ENCODE measurements around the gene SNRK. TPM values are rescaled to one million over a fixed set of nuclear protein-coding genes. Genes with fewer than 3 reads are reported as not detected.

SNRK gene, protein sequence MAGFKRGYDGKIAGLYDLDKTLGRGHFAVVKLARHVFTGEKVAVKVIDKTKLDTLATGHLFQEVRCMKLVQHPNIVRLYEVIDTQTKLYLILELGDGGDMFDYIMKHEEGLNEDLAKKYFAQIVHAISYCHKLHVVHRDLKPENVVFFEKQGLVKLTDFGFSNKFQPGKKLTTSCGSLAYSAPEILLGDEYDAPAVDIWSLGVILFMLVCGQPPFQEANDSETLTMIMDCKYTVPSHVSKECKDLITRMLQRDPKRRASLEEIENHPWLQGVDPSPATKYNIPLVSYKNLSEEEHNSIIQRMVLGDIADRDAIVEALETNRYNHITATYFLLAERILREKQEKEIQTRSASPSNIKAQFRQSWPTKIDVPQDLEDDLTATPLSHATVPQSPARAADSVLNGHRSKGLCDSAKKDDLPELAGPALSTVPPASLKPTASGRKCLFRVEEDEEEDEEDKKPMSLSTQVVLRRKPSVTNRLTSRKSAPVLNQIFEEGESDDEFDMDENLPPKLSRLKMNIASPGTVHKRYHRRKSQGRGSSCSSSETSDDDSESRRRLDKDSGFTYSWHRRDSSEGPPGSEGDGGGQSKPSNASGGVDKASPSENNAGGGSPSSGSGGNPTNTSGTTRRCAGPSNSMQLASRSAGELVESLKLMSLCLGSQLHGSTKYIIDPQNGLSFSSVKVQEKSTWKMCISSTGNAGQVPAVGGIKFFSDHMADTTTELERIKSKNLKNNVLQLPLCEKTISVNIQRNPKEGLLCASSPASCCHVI
- total RNA-seq = 20.3 and 21.2 TPM in 2 replicates

GRCh38 chr3:43286115-43286840 lies at the start of gene SNRK:
SNRK (plus strand) TSS chr3:43286540; CDS start chr3:43303204, 16,664 bp downstream.
- peak within 1 kb of the TSS; percentile 90 for H3K4me3 ChIP-seq (ENCODE audit: low read depth, low read length)
- TF ChIP-seq, protein P1, sequence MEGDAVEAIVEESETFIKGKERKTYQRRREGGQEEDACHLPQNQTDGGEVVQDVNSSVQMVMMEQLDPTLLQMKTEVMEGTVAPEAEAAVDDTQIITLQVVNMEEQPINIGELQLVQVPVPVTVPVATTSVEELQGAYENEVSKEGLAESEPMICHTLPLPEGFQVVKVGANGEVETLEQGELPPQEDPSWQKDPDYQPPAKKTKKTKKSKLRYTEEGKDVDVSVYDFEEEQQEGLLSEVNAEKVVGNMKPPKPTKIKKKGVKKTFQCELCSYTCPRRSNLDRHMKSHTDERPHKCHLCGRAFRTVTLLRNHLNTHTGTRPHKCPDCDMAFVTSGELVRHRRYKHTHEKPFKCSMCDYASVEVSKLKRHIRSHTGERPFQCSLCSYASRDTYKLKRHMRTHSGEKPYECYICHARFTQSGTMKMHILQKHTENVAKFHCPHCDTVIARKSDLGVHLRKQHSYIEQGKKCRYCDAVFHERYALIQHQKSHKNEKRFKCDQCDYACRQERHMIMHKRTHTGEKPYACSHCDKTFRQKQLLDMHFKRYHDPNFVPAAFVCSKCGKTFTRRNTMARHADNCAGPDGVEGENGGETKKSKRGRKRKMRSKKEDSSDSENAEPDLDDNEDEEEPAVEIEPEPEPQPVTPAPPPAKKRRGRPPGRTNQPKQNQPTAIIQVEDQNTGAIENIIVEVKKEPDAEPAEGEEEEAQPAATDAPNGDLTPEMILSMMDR (IDR thresholded peaks at IDR 0.05; ENCODE audit: insufficient read depth, low read depth, low read length) = peak; percentile 36
- DNase-seq (ENCODE audit: low read depth) = peak; percentile 82

DNA sequence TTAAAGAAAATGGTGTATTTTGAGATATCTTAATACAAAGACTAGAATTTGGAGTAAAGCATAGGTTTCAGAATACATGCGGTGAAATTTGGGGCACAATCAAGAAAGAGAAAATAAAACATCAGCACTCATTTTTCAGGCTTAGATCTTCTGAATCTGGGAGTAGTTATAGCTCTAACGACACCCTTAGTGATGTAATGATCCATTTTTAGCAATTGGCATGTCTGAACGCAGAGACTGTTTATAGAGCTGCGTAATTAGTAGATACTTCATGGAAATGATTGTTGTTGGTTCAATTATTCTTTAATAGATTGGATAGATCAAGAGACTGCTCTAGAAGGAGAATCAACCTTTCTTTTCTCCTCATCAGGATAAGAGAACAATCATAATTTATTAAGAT lies 47.5 kb upstream of the SNRK start:
- DNase-seq (ENCODE audit: low read depth) = no peak
- TF ChIP-seq, protein P1 (IDR thresholded peaks at IDR 0.05; ENCODE audit: insufficient read depth, low read depth, low read length) = no peak
- H3K4me3 ChIP-seq (ENCODE audit: low read depth, low read length) = no peak overlapping the region

DNA sequence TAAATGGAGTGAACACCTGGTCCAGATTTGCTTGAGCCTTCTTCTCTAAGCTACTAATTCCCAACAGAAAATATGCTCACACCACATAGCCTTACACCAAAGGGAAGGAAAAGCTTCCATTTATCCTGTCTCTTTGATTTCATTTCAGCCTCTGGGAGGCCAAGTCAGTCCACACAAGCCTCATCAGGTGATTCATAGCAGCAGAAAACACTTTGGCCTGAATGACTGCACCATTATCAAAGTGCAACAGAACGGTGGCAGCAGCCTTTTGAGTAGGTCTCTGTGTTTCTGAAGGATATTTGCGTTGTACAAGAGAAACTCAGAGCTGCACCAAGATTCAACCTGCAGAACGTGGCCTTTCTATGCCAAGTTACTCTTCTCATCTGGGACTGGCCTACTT lies 46.6 kb upstream of the SNRK start:
- TF ChIP-seq, protein P1 (IDR thresholded peaks at IDR 0.05; ENCODE audit: insufficient read depth, low read depth, low read length) = no peak
- DNase-seq (ENCODE audit: low read depth) = no peak
- no peak overlapping the region for H3K4me3 ChIP-seq (ENCODE audit: low read depth, low read length)

- TF ChIP-seq, protein P1 (IDR thresholded peaks at IDR 0.05; ENCODE audit: insufficient read depth, low read depth, low read length) = no peak
These were observed 42.5 kb upstream of the SNRK start for GRCh38 chr3:43243590-43244587.

GRCh38 chr3:43244694-43245093 lies 41.6 kb upstream of the SNRK start:
- TF ChIP-seq, protein P1 (IDR thresholded peaks at IDR 0.05; ENCODE audit: insufficient read depth, low read depth, low read length) = no peak
- DNase-seq (ENCODE audit: low read depth) = no peak
- H3K4me3 ChIP-seq (ENCODE audit: low read depth, low read length) = no peak overlapping the region

More at GRCh38 chr3:43243590-43244587, 42.5 kb upstream of the SNRK start:
- peak; percentile 41 for DNase-seq (ENCODE audit: low read depth)
- no peak overlapping the region for H3K4me3 ChIP-seq (ENCODE audit: low read depth, low read length)
